Measurements from ENCODE around the gene PRDM15. TPM values are rescaled to one million over a fixed set of nuclear protein-coding genes. Genes with fewer than 3 reads are reported as not detected.
A peak's percentile ranks its signal among the peaks of the same experiment; 100 is the strongest.

The PRDM15 gene
- total RNA-seq, 4 donors from 2014 or later = 7.6 to 27.5 (median 12.9) TPM

DNA sequence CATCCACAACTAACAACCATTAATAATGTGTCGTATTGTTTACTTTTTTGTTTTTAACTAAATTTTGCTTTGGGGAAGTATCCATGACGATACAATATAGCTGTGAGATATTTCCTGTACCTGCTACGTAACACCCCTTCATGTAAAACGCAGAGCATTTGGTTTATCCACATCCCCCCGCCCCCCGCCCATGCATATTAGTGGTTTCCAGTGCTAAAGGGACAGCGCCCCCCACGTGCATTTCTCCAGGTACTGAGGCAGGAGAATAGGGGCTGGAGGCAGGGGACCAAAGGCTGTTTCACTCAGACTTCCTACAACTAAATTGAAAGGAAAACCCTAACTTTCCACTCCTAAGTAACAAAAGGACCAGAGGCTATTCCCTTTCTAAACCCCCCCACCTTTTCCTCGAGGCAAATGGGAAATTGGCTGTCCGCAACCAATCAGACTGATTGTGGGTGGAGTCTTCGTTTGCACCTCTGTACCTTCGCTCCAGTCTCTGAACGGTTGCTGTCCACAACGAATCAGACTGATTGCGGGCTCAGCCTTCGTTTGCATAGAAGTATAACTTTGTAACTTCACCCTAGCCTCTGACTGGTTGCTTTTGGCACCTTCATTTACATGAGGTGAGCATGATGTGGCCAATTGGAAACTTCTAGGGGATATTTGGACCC is 100.1 kb downstream of the PRDM15 start:
- Histone ChIP-seq H3K4me1 (peaks cover 17% of the 10 kb centered on the region), H3K9me3 (no peaks in the 10 kb centered on the region)

DNA sequence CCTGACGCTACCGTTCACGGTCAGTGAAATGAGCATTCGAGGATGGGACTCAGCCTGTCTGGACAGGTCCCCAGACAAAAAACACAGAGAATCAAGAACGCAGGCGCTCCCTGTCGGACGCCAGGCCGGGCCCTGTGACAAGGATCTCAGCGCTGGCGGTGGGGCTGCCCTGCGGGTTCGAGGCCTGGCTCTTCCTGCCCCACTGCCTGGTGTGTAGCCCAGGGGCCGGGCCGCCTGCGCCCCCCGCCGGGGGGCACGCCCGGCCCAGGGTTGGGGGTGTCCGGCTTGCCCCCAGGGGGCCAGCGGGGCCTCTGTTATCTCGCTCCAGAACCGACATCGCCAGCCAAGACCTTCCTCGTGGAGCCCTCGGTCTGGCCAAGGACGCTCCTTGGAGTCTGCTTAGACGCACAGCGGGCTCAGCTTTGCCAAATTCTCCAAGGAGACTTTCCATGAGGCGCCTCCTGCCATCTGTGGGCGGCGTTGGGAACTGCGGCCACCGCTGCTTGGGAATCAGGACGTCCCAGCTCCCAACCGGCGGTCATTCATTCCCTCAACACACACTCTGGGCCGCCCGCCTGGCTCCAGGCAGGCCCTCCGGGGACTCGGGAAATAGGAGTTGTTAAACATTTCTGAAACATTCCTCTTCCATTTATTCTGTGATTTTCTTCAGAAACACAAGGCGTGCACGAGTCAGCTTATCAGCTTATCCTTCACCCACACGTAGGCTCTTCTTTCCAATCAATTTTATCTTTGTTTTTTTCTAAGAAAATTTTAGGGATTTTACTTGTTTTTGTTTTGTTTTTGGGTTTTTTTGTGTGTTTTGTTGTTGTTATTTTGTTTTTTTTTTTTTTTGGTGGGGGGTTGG is 101.0 kb downstream of the PRDM15 start:
- 14% methylated on average over 22 of the region's 45 CpGs for WGBS
- H3K36me3 ChIP-seq = no peaks in the 10 kb centered on the region
- TF ChIP-seq, protein P1, sequence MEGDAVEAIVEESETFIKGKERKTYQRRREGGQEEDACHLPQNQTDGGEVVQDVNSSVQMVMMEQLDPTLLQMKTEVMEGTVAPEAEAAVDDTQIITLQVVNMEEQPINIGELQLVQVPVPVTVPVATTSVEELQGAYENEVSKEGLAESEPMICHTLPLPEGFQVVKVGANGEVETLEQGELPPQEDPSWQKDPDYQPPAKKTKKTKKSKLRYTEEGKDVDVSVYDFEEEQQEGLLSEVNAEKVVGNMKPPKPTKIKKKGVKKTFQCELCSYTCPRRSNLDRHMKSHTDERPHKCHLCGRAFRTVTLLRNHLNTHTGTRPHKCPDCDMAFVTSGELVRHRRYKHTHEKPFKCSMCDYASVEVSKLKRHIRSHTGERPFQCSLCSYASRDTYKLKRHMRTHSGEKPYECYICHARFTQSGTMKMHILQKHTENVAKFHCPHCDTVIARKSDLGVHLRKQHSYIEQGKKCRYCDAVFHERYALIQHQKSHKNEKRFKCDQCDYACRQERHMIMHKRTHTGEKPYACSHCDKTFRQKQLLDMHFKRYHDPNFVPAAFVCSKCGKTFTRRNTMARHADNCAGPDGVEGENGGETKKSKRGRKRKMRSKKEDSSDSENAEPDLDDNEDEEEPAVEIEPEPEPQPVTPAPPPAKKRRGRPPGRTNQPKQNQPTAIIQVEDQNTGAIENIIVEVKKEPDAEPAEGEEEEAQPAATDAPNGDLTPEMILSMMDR (IDR thresholded peaks at IDR 0.05) = peak; percentile 86 to 96
- TF ChIP-seq POLR2A (IDR thresholded peaks at IDR 0.05) (no peak), EP300 (IDR thresholded peaks at IDR 0.05) (no peak), POLR2AphosphoS5 (IDR thresholded peaks at IDR 0.05) (peak in 1 of 3 donors; percentile 61)
- peak; percentile 92 to 93 for DNase-seq (ENCODE audit: low spot score in 2 of 2)
- H3K4me1 ChIP-seq = peaks cover 13% of the 10 kb centered on the region
- peaks cover 46% of the 10 kb centered on the region for H3K27me3 ChIP-seq
- no peak overlapping the region for H3K27ac ChIP-seq
- no peaks in the 10 kb centered on the region for H3K9me3 ChIP-seq
- no peak overlapping the region for H3K4me3 ChIP-seq

More for the DNA sequence above, 100.1 kb downstream of the PRDM15 start:
- Histone ChIP-seq H3K4me3 (no peak overlapping the region), H3K27ac (no peak overlapping the region), H3K27me3 (peaks cover 48% of the 10 kb centered on the region), H3K36me3 (no peaks in the 10 kb centered on the region)
- DNase-seq (ENCODE audit: low spot score in 2 of 2) = peak in 1 of 2 donors; percentile 55
- 58% methylated on average over 16 of the region's 16 CpGs for WGBS
- TF ChIP-seq, protein P1 (IDR thresholded peaks at IDR 0.05) = no peak
- no peak for TF ChIP-seq POLR2A (IDR thresholded peaks at IDR 0.05)
- TF ChIP-seq POLR2AphosphoS5 (IDR thresholded peaks at IDR 0.05) = no peak
- TF ChIP-seq EP300 (IDR thresholded peaks at IDR 0.05) = no peak

DNA sequence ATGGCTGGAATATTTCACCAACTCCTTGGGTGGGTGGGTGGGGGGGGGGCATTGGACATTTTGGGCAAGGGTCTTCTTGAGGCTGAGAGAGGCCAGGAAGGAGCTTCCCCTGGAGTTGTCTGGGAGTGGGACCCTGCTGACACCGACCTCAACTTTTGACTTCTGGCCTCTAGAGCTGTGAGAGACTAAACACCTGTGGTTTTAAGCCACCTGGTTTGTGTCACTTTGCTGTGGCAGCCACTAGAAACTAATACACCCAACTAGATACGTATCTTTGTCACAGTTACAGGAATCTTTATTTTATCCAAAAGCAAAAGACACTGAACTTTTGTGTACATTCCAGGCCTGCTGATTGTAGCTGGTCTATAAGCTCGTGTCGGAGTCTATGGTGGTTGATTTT is 102.4 kb downstream of the PRDM15 start:
- 94% methylated on average over 3 of the region's 4 CpGs for WGBS
- no peak for DNase-seq (ENCODE audit: low spot score in 2 of 2)
- no peaks in the 10 kb centered on the region for H3K9me3 ChIP-seq
- no peak overlapping the region for H3K4me3 ChIP-seq
- H3K36me3 ChIP-seq = no peaks in the 10 kb centered on the region
- H3K27me3 ChIP-seq = peaks cover 45% of the 10 kb centered on the region
- H3K27ac ChIP-seq = no peak overlapping the region
- TF ChIP-seq POLR2A (IDR thresholded peaks at IDR 0.05) = no peak
- TF ChIP-seq EP300 (IDR thresholded peaks at IDR 0.05) = no peak
- no peak for TF ChIP-seq POLR2AphosphoS5 (IDR thresholded peaks at IDR 0.05)
- TF ChIP-seq, protein P1 (IDR thresholded peaks at IDR 0.05) = no peak
- H3K4me1 ChIP-seq = peaks cover 13% of the 10 kb centered on the region

DNA sequence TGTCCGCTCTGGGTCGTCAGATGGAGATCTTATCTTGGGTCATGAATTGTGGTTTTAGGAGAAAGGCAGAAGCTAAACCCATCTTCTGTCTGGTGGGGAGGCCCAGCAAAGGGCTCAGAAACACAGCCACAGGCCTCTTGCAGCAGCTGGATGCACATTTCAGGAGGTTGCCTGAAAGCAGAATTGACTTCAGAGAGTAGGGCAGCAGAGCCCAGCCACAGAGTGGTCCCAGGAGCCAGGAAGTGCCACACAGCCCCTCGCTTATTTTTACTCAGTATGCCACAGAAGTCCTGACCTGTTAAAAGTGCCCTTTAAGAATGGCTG is 104.0 kb downstream of the PRDM15 start:
- 61% methylated on average over 3 of the region's 3 CpGs for WGBS
- peaks cover 42% of the 10 kb centered on the region for H3K27me3 ChIP-seq
- TF ChIP-seq EP300 (IDR thresholded peaks at IDR 0.05) (no peak), POLR2AphosphoS5 (IDR thresholded peaks at IDR 0.05) (no peak)
- TF ChIP-seq, protein P1 (IDR thresholded peaks at IDR 0.05) = no peak
- H3K4me1 ChIP-seq = peaks cover 9% of the 10 kb centered on the region
- H3K27ac ChIP-seq = no peak overlapping the region
- no peak for DNase-seq (ENCODE audit: low spot score in 2 of 2)
- H3K4me3 ChIP-seq = no peak overlapping the region
- H3K9me3 ChIP-seq = no peaks in the 10 kb centered on the region
- no peaks in the 10 kb centered on the region for H3K36me3 ChIP-seq

DNA sequence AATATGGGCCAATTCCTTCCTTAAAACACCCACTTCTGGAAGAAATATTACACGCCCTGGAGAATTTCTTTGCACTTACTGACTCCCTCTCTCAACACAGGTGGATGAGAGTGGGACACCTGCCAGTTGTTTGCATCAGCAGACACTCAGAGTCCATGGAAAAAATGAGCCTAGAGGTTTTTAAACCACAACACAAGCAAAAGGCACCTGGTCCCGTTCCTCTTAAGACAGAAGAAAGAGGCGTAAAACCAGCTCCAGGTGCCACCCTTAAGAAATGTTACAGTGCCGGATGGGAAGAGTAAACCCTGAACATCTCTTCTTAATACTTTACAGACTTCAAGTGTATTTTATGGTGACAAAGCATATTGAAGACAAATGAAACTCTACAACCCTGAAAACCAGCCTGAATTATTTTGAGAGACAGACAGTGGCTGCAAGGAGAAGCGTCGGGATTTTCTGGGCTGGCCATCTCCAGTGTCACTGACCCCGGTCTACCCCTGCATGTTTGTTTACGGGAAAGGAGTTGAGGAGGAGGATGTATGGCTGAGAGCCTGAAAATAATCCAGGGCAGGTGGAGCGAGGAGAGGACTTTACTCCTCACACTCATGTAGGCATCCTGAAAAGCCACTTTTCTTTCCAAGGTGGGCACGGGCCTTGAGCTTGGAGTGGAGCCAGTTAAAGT is 104.5 kb downstream of the PRDM15 start:
- H3K36me3 ChIP-seq = no peaks in the 10 kb centered on the region
- H3K9me3 ChIP-seq = no peaks in the 10 kb centered on the region
- WGBS = 67% methylated on average over 10 of the region's 10 CpGs
- TF ChIP-seq, protein P1 (IDR thresholded peaks at IDR 0.05) = no peak
- no peak for TF ChIP-seq EP300 (IDR thresholded peaks at IDR 0.05)
- no peak for TF ChIP-seq POLR2AphosphoS5 (IDR thresholded peaks at IDR 0.05)
- TF ChIP-seq POLR2A (IDR thresholded peaks at IDR 0.05) = no peak
- peaks cover 42% of the 10 kb centered on the region for H3K27me3 ChIP-seq
- no peak overlapping the region for H3K27ac ChIP-seq
- no peak overlapping the region for H3K4me3 ChIP-seq
- peaks cover 9% of the 10 kb centered on the region for H3K4me1 ChIP-seq
- no peak for DNase-seq (ENCODE audit: low spot score in 2 of 2)

All from suprapubic skin (tissue), 4 donors.